AG10803 (cell line): ENCODE results near the gene HAUS3.

ENCODE experiments used
- DNase-seq: peaks from one replicate; pipeline ENCODE4 v3.0.0; 2010; ENCODE audit warnings: low read depth
- H3K4me3 ChIP-seq: 2 replicates; pipeline ENCODE4 v1.5.1; 2011; ENCODE audit warnings: mild to moderate bottlenecking, low read length, control low read depth
- CTCF ChIP-seq: conservative IDR thresholded peaks from 2 replicates; pipeline ENCODE4 v1.5.1; 2011; ENCODE audit warnings: mild to moderate bottlenecking, low read length, control low read depth, inconsistent platforms

Gene HAUS3

DNA sequence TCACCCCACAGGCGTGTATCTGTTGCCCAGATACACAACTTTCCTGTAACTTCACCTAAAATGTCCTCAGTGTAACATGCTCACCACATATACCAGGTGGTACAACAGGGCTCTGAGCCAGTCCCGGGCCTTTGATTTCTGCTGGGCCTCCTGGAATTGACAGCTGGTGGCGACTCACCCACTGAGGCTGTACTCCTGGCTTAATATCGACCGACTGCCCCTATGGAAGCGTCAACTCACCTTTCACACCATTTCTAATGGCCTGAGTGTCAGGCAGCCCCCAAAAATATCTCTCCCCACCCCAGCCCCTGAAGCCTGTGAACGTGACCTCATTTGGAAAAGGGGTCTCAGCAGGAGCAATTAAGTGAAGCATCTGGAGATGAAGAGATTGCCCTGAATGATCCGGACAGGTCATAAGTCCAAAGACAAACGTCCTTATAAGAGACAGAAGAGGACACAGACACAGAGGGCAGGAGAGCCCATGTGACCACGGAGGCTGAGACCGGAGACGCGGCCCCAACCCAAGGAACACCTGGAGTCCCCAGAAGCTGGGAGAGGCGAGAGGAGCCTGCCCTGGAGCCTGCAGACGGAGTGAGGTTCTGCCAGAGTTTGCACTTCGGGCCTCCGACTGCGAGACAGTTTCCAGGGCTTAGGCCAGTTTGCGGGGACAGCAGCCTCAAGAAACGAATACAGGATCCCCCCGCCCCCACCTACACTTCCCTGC is 32.6 kb upstream of the HAUS3 start:
- no peak for DNase-seq
- TF ChIP-seq CTCF = no peak
- H3K4me3 ChIP-seq = no peak overlapping the region

GRCh38 chr4:2273657-2274319 is 31.9 kb upstream of the HAUS3 start:
- no peak overlapping the region for H3K4me3 ChIP-seq
- no peak for TF ChIP-seq CTCF
- DNase-seq = no peak

- H3K4me3 ChIP-seq = no peak overlapping the region
- TF ChIP-seq CTCF = no peak
- no peak for DNase-seq
Measured at GRCh38 chr4:2273221-2273620, 31.3 kb upstream of the HAUS3 start.

DNA sequence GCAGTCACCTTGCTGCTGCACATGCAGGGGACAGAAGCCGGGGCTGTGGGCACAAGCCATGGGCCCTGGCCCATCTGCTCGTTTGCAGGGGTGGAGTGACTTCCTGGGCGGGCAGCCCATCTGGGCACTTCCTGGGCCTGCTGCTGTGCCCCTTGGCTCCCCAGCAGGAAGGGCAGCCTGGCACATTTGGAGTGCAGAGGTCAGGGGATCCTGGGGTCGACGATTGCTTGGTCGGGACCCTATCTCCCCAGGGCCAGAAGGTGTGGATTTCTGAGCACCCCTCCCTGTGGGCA is 30.9 kb upstream of the HAUS3 start:
- no peak for TF ChIP-seq CTCF
- DNase-seq = no peak
- no peak overlapping the region for H3K4me3 ChIP-seq

DNA sequence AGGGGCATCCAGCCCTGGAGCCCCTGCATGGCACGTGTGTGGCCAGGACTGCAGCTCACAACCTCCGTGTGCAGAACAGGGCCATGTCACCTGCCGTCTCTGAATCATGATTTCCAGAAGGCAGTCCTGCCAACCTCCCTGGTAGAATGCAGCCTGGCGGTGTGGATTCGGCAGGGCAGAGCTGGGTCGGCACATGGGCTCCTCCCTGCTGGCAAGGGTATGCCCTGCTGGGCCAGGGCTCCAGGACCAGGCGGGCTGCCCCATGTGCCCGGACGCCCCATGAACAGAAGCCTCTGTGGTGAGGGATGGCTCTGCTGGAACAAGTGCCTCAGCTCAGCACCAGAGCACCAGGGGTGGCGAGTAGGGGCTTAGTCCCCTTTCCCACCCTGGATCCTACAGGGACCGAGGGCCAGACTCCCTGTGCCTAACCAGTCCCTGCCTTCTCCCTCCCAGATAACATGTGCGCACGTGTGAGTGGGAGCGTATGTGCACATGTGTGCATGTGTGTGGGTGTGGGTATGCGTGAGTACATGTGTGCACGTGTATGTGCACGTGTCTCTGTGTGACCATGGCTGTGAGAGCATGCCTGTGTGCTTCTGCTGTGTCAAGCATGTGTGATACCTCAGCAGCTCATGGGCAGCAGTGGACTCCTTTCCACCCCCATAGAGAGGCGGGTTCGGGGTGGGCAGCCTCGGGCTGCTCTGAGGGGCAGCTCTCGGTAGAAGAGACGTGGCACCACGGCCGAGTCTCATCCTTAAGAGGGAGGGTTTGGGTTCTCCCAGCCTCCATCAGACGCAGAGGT is 30.3 kb upstream of the HAUS3 start:
- no peak overlapping the region for H3K4me3 ChIP-seq
- TF ChIP-seq CTCF = no peak
- no peak for DNase-seq

- no peak for TF ChIP-seq CTCF
- DNase-seq = no peak
- no peak overlapping the region for H3K4me3 ChIP-seq
Measured at GRCh38 chr4:2271279-2272025, 29.5 kb upstream of the HAUS3 start.
